Measurements from ENCODE around the gene NUDT3.

DNA sequence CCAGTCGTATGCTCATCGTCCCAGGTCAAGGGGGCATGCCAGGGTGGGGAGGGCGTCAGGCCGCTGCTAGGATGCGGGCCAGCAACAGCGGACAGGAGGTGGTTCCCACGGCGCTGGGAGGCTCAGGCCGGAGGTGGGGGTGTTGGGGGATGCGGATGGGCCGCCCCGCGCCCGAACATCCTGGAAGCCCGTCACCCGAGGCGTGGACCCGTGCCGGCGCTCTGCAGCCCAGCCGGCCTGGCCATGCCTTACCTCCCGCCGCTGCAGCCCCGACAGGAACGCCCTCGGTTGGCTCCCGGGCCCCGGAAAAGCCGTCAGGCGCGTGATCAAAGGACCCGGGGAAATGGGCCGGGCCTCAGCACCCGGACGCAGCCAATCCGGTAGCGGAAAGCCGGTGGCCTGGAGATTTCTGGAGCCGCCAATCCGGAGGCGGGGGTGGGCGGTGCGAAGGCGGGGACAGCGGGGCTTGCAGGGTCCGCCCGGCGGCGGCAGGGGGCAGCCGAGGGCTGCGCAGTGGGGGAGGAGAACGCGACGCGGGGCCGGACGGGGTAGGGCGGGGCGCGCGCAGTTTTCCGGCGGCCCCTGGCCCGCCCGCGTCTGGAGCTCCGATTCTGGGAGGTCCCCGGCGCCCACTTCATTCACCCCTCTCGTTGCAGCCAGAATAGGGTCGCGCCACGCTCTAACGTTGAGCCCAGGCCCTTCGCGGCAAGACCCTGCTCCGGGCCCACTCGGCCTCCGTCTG lies 143.6 kb downstream of the NUDT3 start, which contains the start of gene SMIM29:
- TF ChIP-seq GABPA (IDR thresholded peaks at IDR 0.05 in 1 of 2, conservative IDR thresholded peaks at IDR 0.05 in 1 of 2) (peak in 1 of 2 donors; percentile 80), JUND (IDR thresholded peaks at IDR 0.05) (no peak), RXRA (IDR thresholded peaks at IDR 0.05) (peak in 1 of 2 donors; percentile 19), EGR1 (IDR thresholded peaks at IDR 0.05; ENCODE audit: low read depth in 2 of 2) (peak in 1 of 2 donors; percentile 80), TAF1 (conservative IDR thresholded peaks at IDR 0.05) (no peak), YY1 (IDR thresholded peaks at IDR 0.05) (no peak), SP1 (IDR thresholded peaks at IDR 0.05) (peak; percentile 62), RAD21 (IDR thresholded peaks at IDR 0.05) (peak; percentile 81), HNF4G (IDR thresholded peaks at IDR 0.05) (no peak)
- TF ChIP-seq, protein P1, sequence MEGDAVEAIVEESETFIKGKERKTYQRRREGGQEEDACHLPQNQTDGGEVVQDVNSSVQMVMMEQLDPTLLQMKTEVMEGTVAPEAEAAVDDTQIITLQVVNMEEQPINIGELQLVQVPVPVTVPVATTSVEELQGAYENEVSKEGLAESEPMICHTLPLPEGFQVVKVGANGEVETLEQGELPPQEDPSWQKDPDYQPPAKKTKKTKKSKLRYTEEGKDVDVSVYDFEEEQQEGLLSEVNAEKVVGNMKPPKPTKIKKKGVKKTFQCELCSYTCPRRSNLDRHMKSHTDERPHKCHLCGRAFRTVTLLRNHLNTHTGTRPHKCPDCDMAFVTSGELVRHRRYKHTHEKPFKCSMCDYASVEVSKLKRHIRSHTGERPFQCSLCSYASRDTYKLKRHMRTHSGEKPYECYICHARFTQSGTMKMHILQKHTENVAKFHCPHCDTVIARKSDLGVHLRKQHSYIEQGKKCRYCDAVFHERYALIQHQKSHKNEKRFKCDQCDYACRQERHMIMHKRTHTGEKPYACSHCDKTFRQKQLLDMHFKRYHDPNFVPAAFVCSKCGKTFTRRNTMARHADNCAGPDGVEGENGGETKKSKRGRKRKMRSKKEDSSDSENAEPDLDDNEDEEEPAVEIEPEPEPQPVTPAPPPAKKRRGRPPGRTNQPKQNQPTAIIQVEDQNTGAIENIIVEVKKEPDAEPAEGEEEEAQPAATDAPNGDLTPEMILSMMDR (IDR thresholded peaks at IDR 0.05; ENCODE audit: low read depth, low read length, missing input control) = peak; percentile 98
- TF ChIP-seq, protein P2, sequence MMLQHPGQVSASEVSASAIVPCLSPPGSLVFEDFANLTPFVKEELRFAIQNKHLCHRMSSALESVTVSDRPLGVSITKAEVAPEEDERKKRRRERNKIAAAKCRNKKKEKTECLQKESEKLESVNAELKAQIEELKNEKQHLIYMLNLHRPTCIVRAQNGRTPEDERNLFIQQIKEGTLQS (IDR thresholded peaks at IDR 0.05) = no peak
- TF ChIP-seq, protein P3, sequence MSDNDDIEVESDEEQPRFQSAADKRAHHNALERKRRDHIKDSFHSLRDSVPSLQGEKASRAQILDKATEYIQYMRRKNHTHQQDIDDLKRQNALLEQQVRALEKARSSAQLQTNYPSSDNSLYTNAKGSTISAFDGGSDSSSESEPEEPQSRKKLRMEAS (IDR thresholded peaks at IDR 0.05) = no peak
- TF ChIP-seq, protein P4, sequence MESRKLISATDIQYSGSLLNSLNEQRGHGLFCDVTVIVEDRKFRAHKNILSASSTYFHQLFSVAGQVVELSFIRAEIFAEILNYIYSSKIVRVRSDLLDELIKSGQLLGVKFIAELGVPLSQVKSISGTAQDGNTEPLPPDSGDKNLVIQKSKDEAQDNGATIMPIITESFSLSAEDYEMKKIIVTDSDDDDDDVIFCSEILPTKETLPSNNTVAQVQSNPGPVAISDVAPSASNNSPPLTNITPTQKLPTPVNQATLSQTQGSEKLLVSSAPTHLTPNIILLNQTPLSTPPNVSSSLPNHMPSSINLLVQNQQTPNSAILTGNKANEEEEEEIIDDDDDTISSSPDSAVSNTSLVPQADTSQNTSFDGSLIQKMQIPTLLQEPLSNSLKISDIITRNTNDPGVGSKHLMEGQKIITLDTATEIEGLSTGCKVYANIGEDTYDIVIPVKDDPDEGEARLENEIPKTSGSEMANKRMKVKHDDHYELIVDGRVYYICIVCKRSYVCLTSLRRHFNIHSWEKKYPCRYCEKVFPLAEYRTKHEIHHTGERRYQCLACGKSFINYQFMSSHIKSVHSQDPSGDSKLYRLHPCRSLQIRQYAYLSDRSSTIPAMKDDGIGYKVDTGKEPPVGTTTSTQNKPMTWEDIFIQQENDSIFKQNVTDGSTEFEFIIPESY (IDR thresholded peaks at IDR 0.05) = no peak
- TF ChIP-seq, protein P5, sequence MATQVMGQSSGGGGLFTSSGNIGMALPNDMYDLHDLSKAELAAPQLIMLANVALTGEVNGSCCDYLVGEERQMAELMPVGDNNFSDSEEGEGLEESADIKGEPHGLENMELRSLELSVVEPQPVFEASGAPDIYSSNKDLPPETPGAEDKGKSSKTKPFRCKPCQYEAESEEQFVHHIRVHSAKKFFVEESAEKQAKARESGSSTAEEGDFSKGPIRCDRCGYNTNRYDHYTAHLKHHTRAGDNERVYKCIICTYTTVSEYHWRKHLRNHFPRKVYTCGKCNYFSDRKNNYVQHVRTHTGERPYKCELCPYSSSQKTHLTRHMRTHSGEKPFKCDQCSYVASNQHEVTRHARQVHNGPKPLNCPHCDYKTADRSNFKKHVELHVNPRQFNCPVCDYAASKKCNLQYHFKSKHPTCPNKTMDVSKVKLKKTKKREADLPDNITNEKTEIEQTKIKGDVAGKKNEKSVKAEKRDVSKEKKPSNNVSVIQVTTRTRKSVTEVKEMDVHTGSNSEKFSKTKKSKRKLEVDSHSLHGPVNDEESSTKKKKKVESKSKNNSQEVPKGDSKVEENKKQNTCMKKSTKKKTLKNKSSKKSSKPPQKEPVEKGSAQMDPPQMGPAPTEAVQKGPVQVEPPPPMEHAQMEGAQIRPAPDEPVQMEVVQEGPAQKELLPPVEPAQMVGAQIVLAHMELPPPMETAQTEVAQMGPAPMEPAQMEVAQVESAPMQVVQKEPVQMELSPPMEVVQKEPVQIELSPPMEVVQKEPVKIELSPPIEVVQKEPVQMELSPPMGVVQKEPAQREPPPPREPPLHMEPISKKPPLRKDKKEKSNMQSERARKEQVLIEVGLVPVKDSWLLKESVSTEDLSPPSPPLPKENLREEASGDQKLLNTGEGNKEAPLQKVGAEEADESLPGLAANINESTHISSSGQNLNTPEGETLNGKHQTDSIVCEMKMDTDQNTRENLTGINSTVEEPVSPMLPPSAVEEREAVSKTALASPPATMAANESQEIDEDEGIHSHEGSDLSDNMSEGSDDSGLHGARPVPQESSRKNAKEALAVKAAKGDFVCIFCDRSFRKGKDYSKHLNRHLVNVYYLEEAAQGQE (IDR thresholded peaks at IDR 0.05) = peak; percentile 87
